ENCODE results near the gene PLEKHA8.
A peak's percentile ranks its signal among the peaks of the same experiment; 100 is the strongest.

Gene PLEKHA8

GRCh38 chr7:30165590-30165989 is 137.4 kb downstream of the PLEKHA8 start:
- Mint-ChIP-seq H3K4me1 (peaks cover 49% of the 10 kb centered on the region), H3K27ac (no peak overlapping the region), H3K9me3 (no peaks in the 10 kb centered on the region), H3K36me3 (ENCODE audit: low read depth) (no peaks in the 10 kb centered on the region), H3K4me3 (no peak overlapping the region), H3K27me3 (ENCODE audit: low read depth, poor library complexity) (peaks cover 23% of the 10 kb centered on the region)
- no peak for TF ChIP-seq CTCF (IDR thresholded peaks at IDR 0.05)
- no peak for DNase-seq

GRCh38 chr7:30166155-30166840 is 138.1 kb downstream of the PLEKHA8 start:
- H3K4me1 Mint-ChIP-seq, result peaks cover 43% of the 10 kb centered on the region
- no peak for DNase-seq
- H3K9me3 Mint-ChIP-seq, result no peaks in the 10 kb centered on the region
- no peak overlapping the region for H3K27ac Mint-ChIP-seq
- H3K4me3 Mint-ChIP-seq, result no peak overlapping the region
- H3K27me3 Mint-ChIP-seq (ENCODE audit: low read depth, poor library complexity), result peaks cover 23% of the 10 kb centered on the region
- H3K36me3 Mint-ChIP-seq (ENCODE audit: low read depth), result no peaks in the 10 kb centered on the region
- no peak for TF ChIP-seq CTCF (IDR thresholded peaks at IDR 0.05)

- H3K4me3 Mint-ChIP-seq, result no peak overlapping the region
- H3K4me1 Mint-ChIP-seq, result peaks cover 41% of the 10 kb centered on the region
- no peaks in the 10 kb centered on the region for H3K36me3 Mint-ChIP-seq (ENCODE audit: low read depth)
- H3K9me3 Mint-ChIP-seq, result no peaks in the 10 kb centered on the region
- TF ChIP-seq CTCF (IDR thresholded peaks at IDR 0.05), result no peak
- no peak for DNase-seq
- H3K27ac Mint-ChIP-seq, result no peak overlapping the region
- peaks cover 23% of the 10 kb centered on the region for H3K27me3 Mint-ChIP-seq (ENCODE audit: low read depth, poor library complexity)
Measured at GRCh38 chr7:30166841-30167235, 138.6 kb downstream of the PLEKHA8 start.

- DNase-seq, result no peak
- peaks cover 30% of the 10 kb centered on the region for H3K4me1 Mint-ChIP-seq
- H3K4me3 Mint-ChIP-seq, result no peak overlapping the region
- H3K27me3 Mint-ChIP-seq (ENCODE audit: low read depth, poor library complexity), result peaks cover 23% of the 10 kb centered on the region
- no peaks in the 10 kb centered on the region for H3K9me3 Mint-ChIP-seq
- no peaks in the 10 kb centered on the region for H3K36me3 Mint-ChIP-seq (ENCODE audit: low read depth)
- TF ChIP-seq CTCF (IDR thresholded peaks at IDR 0.05), result no peak
- no peak overlapping the region for H3K27ac Mint-ChIP-seq
Measured at GRCh38 chr7:30167901-30168300, 139.7 kb downstream of the PLEKHA8 start.

GRCh38 chr7:30168835-30169573 is 140.8 kb downstream of the PLEKHA8 start:
- Mint-ChIP-seq H3K9me3 (no peaks in the 10 kb centered on the region), H3K27me3 (ENCODE audit: low read depth, poor library complexity) (peaks cover 18% of the 10 kb centered on the region), H3K27ac (no peak overlapping the region), H3K4me3 (no peak overlapping the region), H3K4me1 (peaks cover 25% of the 10 kb centered on the region), H3K36me3 (ENCODE audit: low read depth) (no peaks in the 10 kb centered on the region)
- peak; percentile 15 for DNase-seq
- TF ChIP-seq CTCF (IDR thresholded peaks at IDR 0.05), result no peak

All from nephron progenitor cell (in vitro differentiated cells).